ENCODE results near the gene SPATA18. TPM values are rescaled to one million over a fixed set of nuclear protein-coding genes. Genes with fewer than 3 reads are reported as not detected.

The SPATA18 gene
- total and polyA plus RNA-seq, 9 of the 15 experiments (the other 6 are each of a cell fraction or from before 2014, with no cell fraction given): 0.09 TPM; not detected in 8

- TF ChIP-seq, protein P1, sequence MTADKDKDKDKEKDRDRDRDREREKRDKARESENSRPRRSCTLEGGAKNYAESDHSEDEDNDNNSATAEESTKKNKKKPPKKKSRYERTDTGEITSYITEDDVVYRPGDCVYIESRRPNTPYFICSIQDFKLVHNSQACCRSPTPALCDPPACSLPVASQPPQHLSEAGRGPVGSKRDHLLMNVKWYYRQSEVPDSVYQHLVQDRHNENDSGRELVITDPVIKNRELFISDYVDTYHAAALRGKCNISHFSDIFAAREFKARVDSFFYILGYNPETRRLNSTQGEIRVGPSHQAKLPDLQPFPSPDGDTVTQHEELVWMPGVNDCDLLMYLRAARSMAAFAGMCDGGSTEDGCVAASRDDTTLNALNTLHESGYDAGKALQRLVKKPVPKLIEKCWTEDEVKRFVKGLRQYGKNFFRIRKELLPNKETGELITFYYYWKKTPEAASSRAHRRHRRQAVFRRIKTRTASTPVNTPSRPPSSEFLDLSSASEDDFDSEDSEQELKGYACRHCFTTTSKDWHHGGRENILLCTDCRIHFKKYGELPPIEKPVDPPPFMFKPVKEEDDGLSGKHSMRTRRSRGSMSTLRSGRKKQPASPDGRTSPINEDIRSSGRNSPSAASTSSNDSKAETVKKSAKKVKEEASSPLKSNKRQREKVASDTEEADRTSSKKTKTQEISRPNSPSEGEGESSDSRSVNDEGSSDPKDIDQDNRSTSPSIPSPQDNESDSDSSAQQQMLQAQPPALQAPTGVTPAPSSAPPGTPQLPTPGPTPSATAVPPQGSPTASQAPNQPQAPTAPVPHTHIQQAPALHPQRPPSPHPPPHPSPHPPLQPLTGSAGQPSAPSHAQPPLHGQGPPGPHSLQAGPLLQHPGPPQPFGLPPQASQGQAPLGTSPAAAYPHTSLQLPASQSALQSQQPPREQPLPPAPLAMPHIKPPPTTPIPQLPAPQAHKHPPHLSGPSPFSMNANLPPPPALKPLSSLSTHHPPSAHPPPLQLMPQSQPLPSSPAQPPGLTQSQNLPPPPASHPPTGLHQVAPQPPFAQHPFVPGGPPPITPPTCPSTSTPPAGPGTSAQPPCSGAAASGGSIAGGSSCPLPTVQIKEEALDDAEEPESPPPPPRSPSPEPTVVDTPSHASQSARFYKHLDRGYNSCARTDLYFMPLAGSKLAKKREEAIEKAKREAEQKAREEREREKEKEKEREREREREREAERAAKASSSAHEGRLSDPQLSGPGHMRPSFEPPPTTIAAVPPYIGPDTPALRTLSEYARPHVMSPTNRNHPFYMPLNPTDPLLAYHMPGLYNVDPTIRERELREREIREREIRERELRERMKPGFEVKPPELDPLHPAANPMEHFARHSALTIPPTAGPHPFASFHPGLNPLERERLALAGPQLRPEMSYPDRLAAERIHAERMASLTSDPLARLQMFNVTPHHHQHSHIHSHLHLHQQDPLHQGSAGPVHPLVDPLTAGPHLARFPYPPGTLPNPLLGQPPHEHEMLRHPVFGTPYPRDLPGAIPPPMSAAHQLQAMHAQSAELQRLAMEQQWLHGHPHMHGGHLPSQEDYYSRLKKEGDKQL (CRISPR knock-in tag; IDR thresholded peaks at IDR 0.05; ENCODE audit: borderline replicate concordance): no peak
- TF ChIP-seq ZBTB7A (IDR thresholded peaks at IDR 0.05; ENCODE audit: borderline replicate concordance, control insufficient read depth, low read depth, low read length) (no peak), ZNF224 (CRISPR knock-in tag; IDR thresholded peaks at IDR 0.05) (no peak), NRF1 (conservative IDR thresholded peaks at IDR 0.05 in 1 of 2, IDR thresholded peaks at IDR 0.05 in 1 of 2) (no peak), PTTG1 (tag; IDR thresholded peaks at IDR 0.05; ENCODE audit: low read depth) (no peak), RB1 (IDR thresholded peaks at IDR 0.05; ENCODE audit: low read depth) (no peak), SMAD1 (IDR thresholded peaks at IDR 0.05; ENCODE audit: low read depth, low read length, partially characterized antibody) (no peak), BRD9 (IDR thresholded peaks at IDR 0.05; ENCODE audit: low read depth, partially characterized antibody) (no peak), KLF6 (CRISPR knock-in tag; IDR thresholded peaks at IDR 0.05; ENCODE audit: borderline replicate concordance) (no peak), TEAD4 (IDR thresholded peaks at IDR 0.05; ENCODE audit: low read length) (no peak), TEAD4 (CRISPR knock-in tag; IDR thresholded peaks at IDR 0.05; ENCODE audit: borderline replicate concordance) (no peak), PHF21A (IDR thresholded peaks at IDR 0.05; ENCODE audit: borderline replicate concordance, low read depth) (no peak), ZNF75A (CRISPR knock-in tag; IDR thresholded peaks at IDR 0.05) (no peak), NR2C2 (CRISPR knock-in tag; IDR thresholded peaks at IDR 0.05) (no peak), NR2C2 (tag; IDR thresholded peaks at IDR 0.05) (no peak), BCL6 (CRISPR knock-in tag; IDR thresholded peaks at IDR 0.05) (no peak), NONO (IDR thresholded peaks at IDR 0.05; ENCODE audit: low read depth in 2 of 2, low read length in 1 of 2) (no peak)
Measured at GRCh38 chr4:52079659-52080058, 28.6 kb downstream of the SPATA18 start (continued).

Measured in K562 (cell line).